K562 (cell line): ENCODE measurements around the gene TCHP. TPM values are rescaled to one million over a fixed set of nuclear protein-coding genes. Genes with fewer than 3 reads are reported as not detected.

Experiments used
- SOX6 ChIP-seq: fragments of 450-650 bp; IDR thresholded peaks from 2 replicates; pipeline ENCODE4 v1.6.1; 2014; ENCODE audit warnings: mild to moderate bottlenecking
- STAT6 ChIP-seq: sonication (generic); formaldehyde crosslinking; IDR thresholded peaks from 2 replicates; pipeline ENCODE4 v1.8.1; 2023; ENCODE audit warnings: mild to moderate bottlenecking, missing genetic modification reagents
- polyA plus RNA-seq, 8 experiments: library from polyadenylated mRNA; depleted of rRNA in 4 of 8; stranded (reverse) in 5 of 8; unstranded in 3 of 8; fragments of >200 nt; fragmentation: Nextera tagmentation in 2 of 8; fragmentation: Illumina TruSeq in 1 of 8; extraction: Ambion mirVana in 2 of 8; extraction: Trizol in 1 of 8; gene quantifications; 2 replicates each; pipeline versions ENCODE4 v1.2.1 to v1.2.3, GENCODE V29; 2011 to 2014; ENCODE audit warnings: inconsistent platforms in 1 of 8, missing spikeins in 1 of 8
- total RNA-seq, 7 experiments: library from RNA; depleted of rRNA in 6 of 7; stranded (reverse); fragments of >200 nt in 6 of 7; fragmentation: Illumina TruSeq in 2 of 7; extraction: Trizol in 2 of 7; gene quantifications; 2 replicates each; pipeline versions ENCODE4 v1.2.1 to v1.2.3, GENCODE V29; 2011 to 2021; ENCODE audit warnings: low replicate concordance in 1 of 7
- TF ChIP-seq, protein P1 (sequence below): sonication (generic); formaldehyde crosslinking; IDR thresholded peaks from 2 replicates; pipeline ENCODE4 v1.8.0; 2022; ENCODE audit warnings: mild to moderate bottlenecking, missing genetic modification reagents
- TF ChIP-seq, protein P2 (sequence below), 2 experiments: IDR thresholded peaks; 2 replicates each; pipeline ENCODE4 v1.6.1; 2012; ENCODE audit warnings: improper control_type of control experiment in 2 of 2, low read depth in 2 of 2, low read length in 2 of 2, borderline replicate concordance in 1 of 2

TCHP gene
- total and polyA plus RNA-seq, 9 of the 15 experiments (the other 6 are each of a cell fraction or from before 2014, with no cell fraction given), result 3.4 to 30.4 (median 19.7) TPM

DNA sequence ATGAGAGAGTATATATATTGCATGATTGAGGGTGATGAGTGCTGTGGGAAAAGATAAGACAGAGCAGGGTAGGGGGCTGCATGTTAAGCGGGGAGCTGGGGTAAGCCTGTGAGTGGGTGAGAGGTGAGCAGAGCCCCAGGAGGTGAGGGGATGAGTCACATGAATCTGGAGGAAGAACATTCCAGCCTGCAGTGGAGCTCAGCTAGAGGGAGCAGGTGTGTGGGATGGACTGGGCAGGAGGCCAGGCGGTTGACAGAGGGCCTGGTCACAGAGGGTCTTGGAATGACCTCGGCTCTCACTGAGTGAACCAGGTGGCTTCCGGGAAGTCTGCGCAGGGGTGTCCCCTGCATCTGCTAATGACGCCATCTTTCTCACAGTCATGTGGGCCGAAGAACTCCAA is 51.7 kb downstream of the TCHP start (continued):
- TF ChIP-seq, protein P1, sequence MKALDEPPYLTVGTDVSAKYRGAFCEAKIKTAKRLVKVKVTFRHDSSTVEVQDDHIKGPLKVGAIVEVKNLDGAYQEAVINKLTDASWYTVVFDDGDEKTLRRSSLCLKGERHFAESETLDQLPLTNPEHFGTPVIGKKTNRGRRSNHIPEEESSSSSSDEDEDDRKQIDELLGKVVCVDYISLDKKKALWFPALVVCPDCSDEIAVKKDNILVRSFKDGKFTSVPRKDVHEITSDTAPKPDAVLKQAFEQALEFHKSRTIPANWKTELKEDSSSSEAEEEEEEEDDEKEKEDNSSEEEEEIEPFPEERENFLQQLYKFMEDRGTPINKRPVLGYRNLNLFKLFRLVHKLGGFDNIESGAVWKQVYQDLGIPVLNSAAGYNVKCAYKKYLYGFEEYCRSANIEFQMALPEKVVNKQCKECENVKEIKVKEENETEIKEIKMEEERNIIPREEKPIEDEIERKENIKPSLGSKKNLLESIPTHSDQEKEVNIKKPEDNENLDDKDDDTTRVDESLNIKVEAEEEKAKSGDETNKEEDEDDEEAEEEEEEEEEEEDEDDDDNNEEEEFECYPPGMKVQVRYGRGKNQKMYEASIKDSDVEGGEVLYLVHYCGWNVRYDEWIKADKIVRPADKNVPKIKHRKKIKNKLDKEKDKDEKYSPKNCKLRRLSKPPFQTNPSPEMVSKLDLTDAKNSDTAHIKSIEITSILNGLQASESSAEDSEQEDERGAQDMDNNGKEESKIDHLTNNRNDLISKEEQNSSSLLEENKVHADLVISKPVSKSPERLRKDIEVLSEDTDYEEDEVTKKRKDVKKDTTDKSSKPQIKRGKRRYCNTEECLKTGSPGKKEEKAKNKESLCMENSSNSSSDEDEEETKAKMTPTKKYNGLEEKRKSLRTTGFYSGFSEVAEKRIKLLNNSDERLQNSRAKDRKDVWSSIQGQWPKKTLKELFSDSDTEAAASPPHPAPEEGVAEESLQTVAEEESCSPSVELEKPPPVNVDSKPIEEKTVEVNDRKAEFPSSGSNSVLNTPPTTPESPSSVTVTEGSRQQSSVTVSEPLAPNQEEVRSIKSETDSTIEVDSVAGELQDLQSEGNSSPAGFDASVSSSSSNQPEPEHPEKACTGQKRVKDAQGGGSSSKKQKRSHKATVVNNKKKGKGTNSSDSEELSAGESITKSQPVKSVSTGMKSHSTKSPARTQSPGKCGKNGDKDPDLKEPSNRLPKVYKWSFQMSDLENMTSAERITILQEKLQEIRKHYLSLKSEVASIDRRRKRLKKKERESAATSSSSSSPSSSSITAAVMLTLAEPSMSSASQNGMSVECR (CRISPR knock-in tag), result no peak
- TF ChIP-seq STAT6 (CRISPR knock-in tag) (no peak), SOX6 (no peak)
- TF ChIP-seq, protein P2, sequence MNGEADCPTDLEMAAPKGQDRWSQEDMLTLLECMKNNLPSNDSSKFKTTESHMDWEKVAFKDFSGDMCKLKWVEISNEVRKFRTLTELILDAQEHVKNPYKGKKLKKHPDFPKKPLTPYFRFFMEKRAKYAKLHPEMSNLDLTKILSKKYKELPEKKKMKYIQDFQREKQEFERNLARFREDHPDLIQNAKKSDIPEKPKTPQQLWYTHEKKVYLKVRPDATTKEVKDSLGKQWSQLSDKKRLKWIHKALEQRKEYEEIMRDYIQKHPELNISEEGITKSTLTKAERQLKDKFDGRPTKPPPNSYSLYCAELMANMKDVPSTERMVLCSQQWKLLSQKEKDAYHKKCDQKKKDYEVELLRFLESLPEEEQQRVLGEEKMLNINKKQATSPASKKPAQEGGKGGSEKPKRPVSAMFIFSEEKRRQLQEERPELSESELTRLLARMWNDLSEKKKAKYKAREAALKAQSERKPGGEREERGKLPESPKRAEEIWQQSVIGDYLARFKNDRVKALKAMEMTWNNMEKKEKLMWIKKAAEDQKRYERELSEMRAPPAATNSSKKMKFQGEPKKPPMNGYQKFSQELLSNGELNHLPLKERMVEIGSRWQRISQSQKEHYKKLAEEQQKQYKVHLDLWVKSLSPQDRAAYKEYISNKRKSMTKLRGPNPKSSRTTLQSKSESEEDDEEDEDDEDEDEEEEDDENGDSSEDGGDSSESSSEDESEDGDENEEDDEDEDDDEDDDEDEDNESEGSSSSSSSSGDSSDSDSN (IDR thresholded peaks at IDR 0.05; ENCODE audit: borderline replicate concordance in 1 of 2, low read depth in 2 of 2, low read length in 2 of 2), result no peak
